ENCODE results near the gene GFI1. TPM values are rescaled to one million over a fixed set of nuclear protein-coding genes. Genes with fewer than 3 reads are reported as not detected.

GFI1 gene
- 0.07 and 0.17 TPM in 2 replicates for total RNA-seq

GRCh38 chr1:92486251-92487077 lies at the start of gene GFI1:
TSS of gene GFI1 (minus strand) at chr1:92486925. CDS start at chr1:92483487, 3,438 bp downstream.

Other genes starting within 250 kb of the GFI1 start
- 3.8 and 4.7 TPM in 2 replicates for gene GLMN, start 187.9 kb downstream of the GFI1 start, total RNA-seq
- 13.4 TPM in 2 replicates for gene RPAP2, start 187.9 kb downstream of the GFI1 start, total RNA-seq